ENCODE data around the gene MEIKIN. TPM values are rescaled to one million over a fixed set of nuclear protein-coding genes. Genes with fewer than 3 reads are reported as not detected.

MEIKIN gene
- polyA plus RNA-seq, 1 donor (not counting 4 experiments of a cell fraction or from before 2014, with no cell fraction given) = not detected

- FAIRE-seq (peak; percentile 39), DNase-seq (ENCODE audit: low read depth, low spot score) (no peak)
- Histone ChIP-seq H3K4me1 (ENCODE audit: control insufficient read depth, extremely low read depth, insufficient read depth, low read length) (peaks cover 3% of the 10 kb centered on the region), H3K9me3 (ENCODE audit: control insufficient read depth, low read depth, low read length) (no peaks in the 10 kb centered on the region), H3K27ac (ENCODE audit: control insufficient read depth, insufficient read depth, low read length) (no peak overlapping the region), H3K4me3 (ENCODE audit: control insufficient read depth in 2 of 3, extremely low read depth in 1 of 3, insufficient read depth in 2 of 3, low read depth in 1 of 3, low read length in 3 of 3) (no peak overlapping the region), H3K9ac (ENCODE audit: control insufficient read depth, extremely low read depth, insufficient read depth, low read length) (no peak overlapping the region), H3K9me1 (ENCODE audit: control insufficient read depth, extremely low read depth, insufficient read depth, low read length) (no peaks in the 10 kb centered on the region), H3K4me2 (ENCODE audit: control insufficient read depth, extremely low read depth, insufficient read depth, low read depth, low read length) (peak overlapping the region; percentile 39), H2AFZ (ENCODE audit: control insufficient read depth, low read length) (peak overlapping the region; percentile 53), H3K36me3 (ENCODE audit: control insufficient read depth in 2 of 2, extremely low read depth in 1 of 2, insufficient read depth in 2 of 2, low read length in 2 of 2) (no peaks in the 10 kb centered on the region), H4K20me1 (ENCODE audit: control insufficient read depth, extremely low read depth, insufficient read depth, low read length) (no peaks in the 10 kb centered on the region), H3K79me2 (ENCODE audit: control insufficient read depth, insufficient read depth, low read length) (no peaks in the 10 kb centered on the region), H3K27me3 (ENCODE audit: control insufficient read depth, extremely low read depth, insufficient read depth, low read length) (no peaks in the 10 kb centered on the region)
- dilution Hi-C loops (cut with MboI; ENCODE audit: extremely low pct_ligation_motif_present, low sequenced_read_pairs) = no loop called here
- TF ChIP-seq EZH2 (IDR thresholded peaks at IDR 0.05; ENCODE audit: low read length) = no peak
- TF ChIP-seq, protein P1, sequence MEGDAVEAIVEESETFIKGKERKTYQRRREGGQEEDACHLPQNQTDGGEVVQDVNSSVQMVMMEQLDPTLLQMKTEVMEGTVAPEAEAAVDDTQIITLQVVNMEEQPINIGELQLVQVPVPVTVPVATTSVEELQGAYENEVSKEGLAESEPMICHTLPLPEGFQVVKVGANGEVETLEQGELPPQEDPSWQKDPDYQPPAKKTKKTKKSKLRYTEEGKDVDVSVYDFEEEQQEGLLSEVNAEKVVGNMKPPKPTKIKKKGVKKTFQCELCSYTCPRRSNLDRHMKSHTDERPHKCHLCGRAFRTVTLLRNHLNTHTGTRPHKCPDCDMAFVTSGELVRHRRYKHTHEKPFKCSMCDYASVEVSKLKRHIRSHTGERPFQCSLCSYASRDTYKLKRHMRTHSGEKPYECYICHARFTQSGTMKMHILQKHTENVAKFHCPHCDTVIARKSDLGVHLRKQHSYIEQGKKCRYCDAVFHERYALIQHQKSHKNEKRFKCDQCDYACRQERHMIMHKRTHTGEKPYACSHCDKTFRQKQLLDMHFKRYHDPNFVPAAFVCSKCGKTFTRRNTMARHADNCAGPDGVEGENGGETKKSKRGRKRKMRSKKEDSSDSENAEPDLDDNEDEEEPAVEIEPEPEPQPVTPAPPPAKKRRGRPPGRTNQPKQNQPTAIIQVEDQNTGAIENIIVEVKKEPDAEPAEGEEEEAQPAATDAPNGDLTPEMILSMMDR (optimal IDR thresholded peaks at IDR 0.05 in 1 of 3, IDR thresholded peaks at IDR 0.05 in 1 of 3, conservative IDR thresholded peaks at IDR 0.05 in 1 of 3; ENCODE audit: extremely low read depth in 1 of 3, insufficient read depth in 2 of 3, low read length in 3 of 3) = no peak
Observed at GRCh38 chr5:131854134-131854533, 91.3 kb downstream of the MEIKIN start.

DNA sequence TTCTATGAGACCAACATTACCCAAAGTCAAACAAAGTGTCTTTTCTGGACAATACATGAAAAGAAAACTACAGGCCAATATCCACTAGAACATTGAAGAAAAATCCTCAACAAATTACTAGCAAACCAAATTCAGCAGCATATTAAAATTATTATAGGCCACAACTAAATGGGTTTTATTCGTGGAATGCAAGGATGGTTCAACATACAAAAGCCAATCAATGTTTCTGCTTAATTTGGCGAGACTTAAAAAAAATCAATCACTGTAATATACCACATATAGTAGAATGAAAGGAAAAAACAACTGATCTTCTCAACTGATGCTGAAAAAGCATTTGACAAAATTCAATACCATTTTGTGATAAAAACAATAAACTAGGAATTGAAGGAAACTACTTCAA, 96.8 kb downstream of the MEIKIN start:
- DNase-seq (ENCODE audit: low read depth, low spot score) (no peak), FAIRE-seq (no peak)
- Histone ChIP-seq H3K79me2 (ENCODE audit: control insufficient read depth, insufficient read depth, low read length) (no peaks in the 10 kb centered on the region), H3K9me1 (ENCODE audit: control insufficient read depth, extremely low read depth, insufficient read depth, low read length) (no peaks in the 10 kb centered on the region), H3K4me1 (ENCODE audit: control insufficient read depth, extremely low read depth, insufficient read depth, low read length) (no peaks in the 10 kb centered on the region), H3K4me3 (ENCODE audit: control insufficient read depth in 2 of 3, extremely low read depth in 1 of 3, insufficient read depth in 2 of 3, low read depth in 1 of 3, low read length in 3 of 3) (no peak overlapping the region), H3K27me3 (ENCODE audit: control insufficient read depth, extremely low read depth, insufficient read depth, low read length) (no peaks in the 10 kb centered on the region), H3K9ac (ENCODE audit: control insufficient read depth, extremely low read depth, insufficient read depth, low read length) (no peak overlapping the region), H4K20me1 (ENCODE audit: control insufficient read depth, extremely low read depth, insufficient read depth, low read length) (no peaks in the 10 kb centered on the region), H3K4me2 (ENCODE audit: control insufficient read depth, extremely low read depth, insufficient read depth, low read depth, low read length) (no peak overlapping the region), H3K9me3 (ENCODE audit: control insufficient read depth, low read depth, low read length) (no peaks in the 10 kb centered on the region), H3K27ac (ENCODE audit: control insufficient read depth, insufficient read depth, low read length) (no peak overlapping the region), H2AFZ (ENCODE audit: control insufficient read depth, low read length) (no peak overlapping the region), H3K36me3 (ENCODE audit: control insufficient read depth in 2 of 2, extremely low read depth in 1 of 2, insufficient read depth in 2 of 2, low read length in 2 of 2) (no peaks in the 10 kb centered on the region)
- dilution Hi-C loops (cut with MboI; ENCODE audit: extremely low pct_ligation_motif_present, low sequenced_read_pairs) = no loop called here
- TF ChIP-seq, protein P1 (optimal IDR thresholded peaks at IDR 0.05 in 1 of 3, IDR thresholded peaks at IDR 0.05 in 1 of 3, conservative IDR thresholded peaks at IDR 0.05 in 1 of 3; ENCODE audit: extremely low read depth in 1 of 3, insufficient read depth in 2 of 3, low read length in 3 of 3) = no peak
- TF ChIP-seq EZH2 (IDR thresholded peaks at IDR 0.05; ENCODE audit: low read length) = no peak

All from keratinocyte (primary cell).